Retinal pigment epithelial cell (primary cell): ENCODE measurements around the gene TMEM9.

ENCODE experiments used
- DNase-seq: peaks from one replicate; pipeline ENCODE4 v3.0.0-alpha.2; 2010; ENCODE audit warnings: low read depth
- H3K4me3 ChIP-seq: 2 replicates; pipeline ENCODE4 v1.5.1; 2011; ENCODE audit warnings: mild to moderate bottlenecking, low read length, control low read depth, moderate library complexity
- TF ChIP-seq, protein P1 (sequence below): conservative IDR thresholded peaks from 2 replicates; pipeline ENCODE4 v1.5.1; 2011; ENCODE audit warnings: low read depth, low read length, control low read depth, inconsistent platforms

The TMEM9 gene

DNA sequence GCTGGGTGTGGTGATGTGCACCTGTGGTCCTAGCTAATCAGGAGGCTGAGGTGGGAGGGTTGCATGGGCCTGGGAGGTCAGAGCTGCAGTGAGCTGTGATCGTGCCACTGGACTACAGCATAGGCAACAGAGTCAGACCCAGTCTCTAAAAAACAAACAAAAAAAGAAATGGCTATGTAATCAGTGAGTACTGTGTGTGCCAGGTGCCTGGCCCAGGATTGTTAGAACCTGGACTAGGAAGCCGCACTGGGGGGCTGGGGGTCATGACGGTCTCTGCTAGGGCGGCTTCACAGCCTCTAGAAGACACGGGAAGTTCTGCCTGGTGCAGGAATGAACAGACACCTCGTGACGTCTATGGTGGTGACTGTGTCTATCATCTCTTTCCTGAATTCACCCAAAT, 8.5 kb downstream of the TMEM9 start:
- TF ChIP-seq, protein P1, sequence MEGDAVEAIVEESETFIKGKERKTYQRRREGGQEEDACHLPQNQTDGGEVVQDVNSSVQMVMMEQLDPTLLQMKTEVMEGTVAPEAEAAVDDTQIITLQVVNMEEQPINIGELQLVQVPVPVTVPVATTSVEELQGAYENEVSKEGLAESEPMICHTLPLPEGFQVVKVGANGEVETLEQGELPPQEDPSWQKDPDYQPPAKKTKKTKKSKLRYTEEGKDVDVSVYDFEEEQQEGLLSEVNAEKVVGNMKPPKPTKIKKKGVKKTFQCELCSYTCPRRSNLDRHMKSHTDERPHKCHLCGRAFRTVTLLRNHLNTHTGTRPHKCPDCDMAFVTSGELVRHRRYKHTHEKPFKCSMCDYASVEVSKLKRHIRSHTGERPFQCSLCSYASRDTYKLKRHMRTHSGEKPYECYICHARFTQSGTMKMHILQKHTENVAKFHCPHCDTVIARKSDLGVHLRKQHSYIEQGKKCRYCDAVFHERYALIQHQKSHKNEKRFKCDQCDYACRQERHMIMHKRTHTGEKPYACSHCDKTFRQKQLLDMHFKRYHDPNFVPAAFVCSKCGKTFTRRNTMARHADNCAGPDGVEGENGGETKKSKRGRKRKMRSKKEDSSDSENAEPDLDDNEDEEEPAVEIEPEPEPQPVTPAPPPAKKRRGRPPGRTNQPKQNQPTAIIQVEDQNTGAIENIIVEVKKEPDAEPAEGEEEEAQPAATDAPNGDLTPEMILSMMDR = no peak
- no peak overlapping the region for H3K4me3 ChIP-seq
- DNase-seq = no peak

DNA sequence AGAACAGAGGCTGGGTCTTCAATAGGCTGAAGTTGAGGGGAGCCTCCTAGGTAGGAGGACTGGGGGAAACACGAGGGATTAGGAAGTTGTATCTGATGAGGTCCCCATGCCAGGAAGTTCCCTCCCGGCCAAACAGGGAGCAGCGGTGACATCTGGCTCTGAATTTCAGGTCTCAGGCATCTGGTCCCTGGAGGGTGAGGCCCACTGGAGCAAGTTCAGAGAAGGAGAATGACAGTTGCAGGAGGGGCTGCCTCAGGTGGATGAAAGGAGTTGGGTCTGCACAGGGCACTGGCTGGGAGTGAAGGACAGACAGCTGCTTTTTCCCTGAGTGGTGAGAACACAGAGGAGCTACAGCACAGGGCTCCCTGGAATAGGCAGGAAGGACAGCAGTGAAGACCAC, 9.1 kb downstream of the TMEM9 start:
- TF ChIP-seq, protein P1 = no peak
- DNase-seq = no peak
- no peak overlapping the region for H3K4me3 ChIP-seq

DNA sequence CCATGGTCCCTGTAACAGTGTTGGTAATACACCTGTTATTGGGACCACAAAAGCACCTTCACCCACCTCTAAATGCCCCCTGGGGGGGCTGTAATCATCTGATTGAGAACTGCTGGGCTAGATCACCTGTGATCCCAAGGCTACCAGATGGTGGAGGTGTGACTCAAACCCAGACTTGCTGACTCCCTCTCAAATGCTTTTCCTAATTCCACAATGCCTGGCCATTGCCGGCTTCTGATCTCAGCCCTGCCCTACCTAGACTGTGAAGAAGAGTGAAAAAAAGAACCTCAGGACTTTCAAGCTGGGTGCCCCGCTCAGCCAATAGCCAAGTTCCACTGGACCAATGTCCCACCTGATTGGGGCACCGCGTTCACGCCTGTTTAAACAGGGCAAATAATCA, 9.6 kb downstream of the TMEM9 start:
- TF ChIP-seq, protein P1 = no peak
- no peak overlapping the region for H3K4me3 ChIP-seq
- DNase-seq = no peak

DNA sequence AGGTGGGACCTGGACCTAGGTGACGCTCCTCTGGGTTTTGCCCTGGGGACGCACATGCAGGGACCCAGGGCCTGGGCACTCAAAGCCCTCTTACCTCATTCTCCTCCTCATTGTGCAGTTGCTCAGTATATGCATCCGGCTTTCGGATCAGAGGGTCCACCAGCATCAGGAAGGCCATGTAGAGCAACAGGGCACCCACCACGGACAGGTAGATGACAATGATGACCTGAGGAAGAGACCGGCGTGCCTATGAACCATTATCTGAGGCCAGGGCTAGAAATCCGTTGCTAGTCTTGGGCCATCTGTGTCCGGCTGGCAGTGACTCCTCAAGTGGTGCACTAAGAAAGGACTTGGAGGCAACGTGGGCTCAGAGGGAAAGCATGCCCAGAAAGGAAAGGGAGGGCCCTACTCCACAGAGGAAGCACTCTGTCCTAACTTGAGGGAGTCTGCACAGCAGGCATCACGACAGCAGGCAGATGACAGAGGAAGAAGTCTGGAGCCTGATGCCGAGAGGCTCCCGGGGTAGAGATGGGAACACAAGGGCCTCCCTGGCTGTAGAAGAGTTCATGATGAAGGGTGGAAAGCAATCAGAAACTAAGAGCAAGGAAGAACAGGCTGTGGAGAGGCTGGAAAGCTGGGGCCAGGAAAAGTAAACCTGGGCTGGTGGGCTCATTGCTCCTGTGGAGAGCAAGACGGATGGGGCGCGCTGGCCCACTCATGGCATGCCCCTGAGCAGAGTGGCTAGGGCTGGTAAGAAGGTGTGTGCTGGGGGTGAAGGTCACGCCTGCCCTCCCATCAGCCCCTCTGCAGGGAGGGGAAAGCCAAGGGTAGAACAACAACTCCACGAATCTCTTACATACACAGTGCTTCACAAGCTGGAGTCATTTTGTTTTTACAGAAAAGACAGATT, 10.3 kb downstream of the TMEM9 start:
- no peak overlapping the region for H3K4me3 ChIP-seq
- TF ChIP-seq, protein P1 = no peak
- DNase-seq = no peak

DNA sequence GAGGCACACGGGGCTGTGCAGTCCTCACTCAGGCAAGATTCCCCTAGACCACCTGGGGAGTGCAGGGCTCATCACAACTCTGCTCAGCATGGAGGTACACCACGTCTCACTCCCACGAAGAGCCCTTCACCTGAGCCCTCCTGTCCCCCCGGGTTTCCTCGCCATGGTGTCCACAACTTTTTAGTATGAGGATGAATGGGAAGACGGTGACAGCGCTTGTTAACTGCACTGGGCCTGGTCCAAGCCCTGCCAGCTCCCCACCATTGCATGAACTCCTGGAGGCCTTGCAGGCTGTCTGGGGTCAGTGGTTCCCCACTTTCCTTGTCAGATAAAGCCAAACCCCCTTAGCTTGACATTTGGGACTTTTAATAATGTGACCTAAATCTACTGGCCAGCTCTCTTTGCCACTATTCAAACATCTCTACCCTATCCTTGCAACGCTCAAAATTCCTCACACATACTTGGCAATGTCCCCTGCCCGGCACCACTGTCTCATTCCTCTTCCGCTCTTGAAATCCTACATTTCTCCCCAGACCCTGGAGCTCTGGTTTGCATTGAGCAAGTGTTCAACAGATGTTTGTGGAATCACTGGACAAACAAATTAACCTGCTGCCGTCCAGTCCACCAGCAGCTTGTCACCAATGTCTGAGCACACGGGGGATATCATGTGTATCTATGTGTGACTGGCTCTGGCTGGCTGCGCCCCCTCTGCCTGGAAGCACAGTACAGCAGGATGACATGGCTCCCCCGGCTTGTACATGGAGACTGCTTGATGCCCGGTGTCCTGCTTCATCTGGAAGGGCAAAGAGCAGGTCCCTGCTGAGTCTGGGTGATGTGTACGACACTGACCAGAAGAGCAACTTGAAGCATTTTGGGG, 11.2 kb downstream of the TMEM9 start:
- TF ChIP-seq, protein P1 = no peak
- DNase-seq = no peak
- H3K4me3 ChIP-seq = no peak overlapping the region

DNA sequence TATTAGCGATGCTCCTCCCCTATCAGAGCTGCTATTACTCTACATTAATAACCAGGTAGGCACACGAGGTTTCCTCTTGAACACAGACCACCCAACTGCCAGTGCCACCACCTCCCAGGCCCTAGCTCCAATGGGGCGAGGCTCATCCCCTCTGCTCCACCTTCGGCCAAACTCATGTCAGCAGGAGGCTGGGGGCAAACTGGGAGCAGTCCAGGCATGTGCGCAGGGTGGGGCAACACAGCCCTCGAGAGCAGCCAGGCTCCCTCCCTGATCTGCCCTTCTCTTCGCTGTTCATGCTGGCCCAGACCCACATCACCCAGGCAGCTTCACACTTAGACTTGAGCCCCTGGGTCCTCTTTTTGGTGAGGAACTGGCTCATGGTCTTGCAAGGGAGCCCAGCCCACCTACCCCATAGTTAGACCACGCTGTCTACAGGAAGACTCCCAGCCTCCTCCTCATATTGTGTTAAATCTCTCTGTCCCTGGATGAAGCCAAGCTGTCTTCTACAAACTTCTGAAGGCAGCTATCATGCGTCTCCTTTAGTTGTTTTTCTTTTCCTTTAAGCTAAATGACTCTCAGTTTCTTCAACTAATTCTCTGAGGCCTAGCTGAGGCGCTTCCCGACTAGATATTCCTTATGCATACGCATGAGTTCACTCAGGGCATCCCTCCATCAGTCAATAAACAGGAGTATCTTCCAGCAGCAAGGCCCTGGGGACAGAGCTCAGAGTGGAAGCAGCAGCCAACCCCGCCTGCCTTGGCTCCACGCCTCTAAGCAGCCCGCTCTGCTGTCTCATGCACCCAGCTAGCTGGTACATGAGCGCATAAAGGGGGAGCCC, 12.0 kb downstream of the TMEM9 start:
- TF ChIP-seq, protein P1 = no peak
- no peak overlapping the region for H3K4me3 ChIP-seq
- DNase-seq = no peak
